GM21423 (cell line): ENCODE measurements around the gene CHST13.

Source experiments
- ATAC-seq: cut with Tn5 transposase; IDR thresholded peaks from one replicate; pipeline ENCODE4 v1.9.1; 2021; ENCODE audit warnings: mild to moderate bottlenecking, moderate library complexity; ENCODE audit not compliant: unreplicated experiment

Gene CHST13

GRCh38 chr3:126523745-126524428 lies at the start of gene CHST13:
Gene CHST13 (plus strand): TSS chr3:126524155. CDS start chr3:126524333, 178 bp downstream.
- ATAC-seq: no peak

GRCh38 chr3:126474498-126475412 lies 49.2 kb upstream of the CHST13 start:
- peak; percentile 21 for ATAC-seq

DNA sequence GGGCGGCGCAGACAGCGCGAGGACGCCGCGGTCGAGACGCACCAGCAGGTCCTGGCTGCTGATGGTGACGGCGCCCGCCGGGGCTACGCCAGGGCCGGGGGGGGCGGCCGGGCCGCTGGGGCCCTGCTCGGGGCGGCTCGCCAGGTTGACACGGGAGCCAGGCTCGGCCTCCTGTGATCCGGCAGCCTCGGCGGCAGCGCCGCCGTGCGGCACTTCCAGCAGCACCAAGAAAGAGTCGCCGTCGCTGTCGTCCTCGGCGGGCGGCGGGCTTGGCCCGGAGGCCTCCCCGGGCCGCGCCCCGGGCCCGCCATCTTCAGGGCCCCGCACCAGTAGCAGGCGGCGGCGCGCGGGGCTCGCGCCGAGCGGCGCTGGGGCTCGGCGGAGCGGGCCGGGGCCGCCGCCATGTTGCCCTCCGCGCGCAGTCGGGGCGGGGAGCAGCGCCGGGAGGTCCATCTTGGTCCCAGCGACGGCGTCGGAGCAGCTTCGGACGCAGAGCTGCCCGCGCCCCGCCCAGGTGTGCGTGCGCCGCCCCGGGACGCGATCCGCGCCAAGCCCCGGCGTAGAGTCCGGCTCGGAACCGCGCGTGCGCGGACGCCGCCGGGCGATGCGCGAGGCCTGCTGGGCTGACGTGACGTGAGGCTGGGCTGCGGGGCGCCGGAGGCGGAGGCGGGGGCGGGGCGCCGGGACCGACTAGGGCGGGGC lies 48.4 kb upstream of the CHST13 start, which contains the start of gene ZXDC:
ZXDC (minus strand) TSS at position 479 of the 702 bp plus-strand sequence; CDS start at position 453, 26 bp downstream.
- ATAC-seq: peak; percentile 82

- peak; percentile 28 for ATAC-seq
Observed at GRCh38 chr3:126476166-126477060, 47.5 kb upstream of the CHST13 start.

- no peak for ATAC-seq
Observed at GRCh38 chr3:126477061-126477380, 46.9 kb upstream of the CHST13 start.

GRCh38 chr3:126478581-126479310 lies 45.2 kb upstream of the CHST13 start:
- no peak for ATAC-seq

DNA sequence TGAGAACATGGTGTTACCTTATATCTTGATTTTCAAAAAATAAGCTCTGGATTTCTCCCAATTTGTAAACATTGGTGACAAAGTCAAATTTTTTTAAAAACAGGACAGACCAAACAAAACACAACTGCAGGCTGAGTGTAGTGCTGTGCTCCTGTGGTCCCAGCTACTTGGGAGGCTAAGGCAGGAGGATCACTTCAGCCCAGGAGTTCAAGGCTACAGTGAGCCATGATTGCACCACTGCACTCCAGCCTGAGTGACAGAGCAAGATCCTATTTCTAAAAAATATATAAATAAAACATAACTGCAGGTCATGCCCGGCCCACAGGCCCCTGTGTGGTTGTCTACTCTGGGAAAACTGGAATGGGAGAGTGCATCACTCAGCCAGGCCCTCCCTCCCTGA lies 44.3 kb upstream of the CHST13 start:
- no peak for ATAC-seq

- ATAC-seq: no peak
Observed at GRCh38 chr3:126480206-126480605, 43.7 kb upstream of the CHST13 start.

DNA sequence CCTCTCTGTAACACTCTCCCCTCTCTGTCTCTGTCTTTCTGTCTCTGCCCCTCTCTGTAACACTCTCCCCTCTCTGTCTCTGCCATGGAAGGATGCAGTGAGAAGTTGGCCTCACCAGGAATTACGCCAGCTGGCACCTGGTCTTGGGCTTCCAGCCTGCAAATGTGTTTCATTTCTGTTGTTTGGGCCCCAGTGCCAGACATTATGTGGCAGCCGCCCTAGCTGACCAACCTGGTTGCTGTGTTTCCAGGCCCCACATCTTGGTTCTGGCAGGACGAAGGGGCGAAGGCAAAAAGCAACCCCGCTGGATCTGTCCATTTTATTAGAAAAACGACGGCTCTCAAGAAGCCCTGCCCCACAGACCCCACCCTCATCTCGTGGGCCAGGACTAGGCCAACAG lies 43.1 kb upstream of the CHST13 start:
- ATAC-seq: no peak

- no peak for ATAC-seq
Observed at GRCh38 chr3:126481808-126482502, 42.0 kb upstream of the CHST13 start.

DNA sequence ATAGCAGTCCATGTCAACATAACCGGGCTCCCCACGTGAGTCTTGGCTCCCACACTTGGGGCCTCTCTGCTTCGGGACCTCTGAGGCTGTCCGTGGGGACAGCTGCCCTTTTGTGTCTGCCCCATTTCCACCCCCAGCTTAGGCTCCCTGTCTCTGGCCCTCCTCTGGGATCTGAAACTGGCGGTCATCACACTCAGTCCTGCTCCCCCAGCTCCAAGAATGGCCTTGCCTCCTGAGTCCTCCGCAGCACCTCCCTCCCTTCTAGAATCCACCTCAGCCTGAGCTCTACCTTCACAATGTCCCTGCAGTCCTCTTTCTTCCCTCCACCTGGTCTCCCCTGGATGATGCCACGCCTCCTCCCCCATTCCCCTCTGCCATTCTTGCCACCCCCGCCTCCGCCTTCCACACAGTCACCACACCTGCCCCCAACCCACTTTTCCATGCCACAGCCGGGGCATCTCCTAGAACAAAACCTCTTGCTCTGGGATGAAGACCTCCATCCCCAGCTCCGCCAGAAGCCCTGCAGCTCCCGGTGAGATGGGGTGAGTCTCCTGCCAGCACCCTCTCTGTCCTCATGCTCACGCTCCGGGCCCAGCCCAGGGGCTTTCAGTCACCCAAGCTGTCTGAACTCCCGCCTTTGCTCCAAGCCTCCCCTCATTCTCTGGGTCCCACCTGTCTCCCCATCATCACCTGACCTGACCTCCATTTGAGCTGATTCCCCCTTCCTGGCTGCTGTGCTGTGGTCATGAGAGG lies 41.3 kb upstream of the CHST13 start:
- no peak for ATAC-seq

DNA sequence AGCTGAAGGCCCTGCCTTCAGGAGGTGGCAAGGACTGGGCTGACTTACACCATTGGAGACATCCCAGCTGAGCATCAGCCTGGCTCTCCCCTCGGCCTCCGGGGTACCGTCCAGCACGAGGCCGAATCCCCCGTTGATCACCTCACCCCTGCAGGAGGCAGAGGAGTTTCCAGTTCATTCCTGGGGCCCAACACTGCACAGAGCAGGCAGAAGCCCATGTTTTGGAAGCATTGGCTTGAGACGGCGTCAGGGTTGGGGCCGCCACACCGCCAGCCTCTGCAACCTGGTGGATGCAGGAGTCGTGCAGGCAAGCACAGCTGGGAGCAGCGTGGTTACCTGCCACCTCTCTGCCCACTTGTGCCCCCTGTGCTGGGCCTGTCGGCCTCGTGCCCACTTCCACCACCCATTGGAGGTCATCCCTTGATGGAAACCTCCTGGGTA lies 40.6 kb upstream of the CHST13 start:
- no peak for ATAC-seq

- ATAC-seq: no peak
Observed at GRCh38 chr3:126484148-126484547, 39.8 kb upstream of the CHST13 start.

DNA sequence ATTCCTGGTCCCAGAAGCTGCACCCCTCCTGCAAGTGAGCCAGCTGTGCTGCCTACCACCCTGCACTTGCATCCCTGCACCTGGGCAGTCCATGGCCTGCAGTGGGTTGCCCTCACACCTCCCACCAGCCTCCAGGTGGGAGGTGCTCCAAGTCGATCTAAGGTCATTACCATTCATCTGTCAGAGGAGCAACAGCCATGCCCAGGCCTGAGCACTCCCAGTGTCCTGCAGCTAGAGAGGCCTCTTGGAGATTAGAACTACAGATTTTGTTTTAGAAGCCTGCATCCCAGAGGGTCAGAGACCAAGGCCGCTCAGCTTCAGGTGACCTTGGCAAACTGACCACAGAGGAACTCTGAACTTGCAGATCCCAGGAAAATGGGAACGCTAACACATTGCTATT lies 39.3 kb upstream of the CHST13 start:
- no peak for ATAC-seq

GRCh38 chr3:126485176-126485897 lies 38.6 kb upstream of the CHST13 start:
- ATAC-seq: no peak

GRCh38 chr3:126485956-126486355 lies 38.0 kb upstream of the CHST13 start:
- no peak for ATAC-seq

DNA sequence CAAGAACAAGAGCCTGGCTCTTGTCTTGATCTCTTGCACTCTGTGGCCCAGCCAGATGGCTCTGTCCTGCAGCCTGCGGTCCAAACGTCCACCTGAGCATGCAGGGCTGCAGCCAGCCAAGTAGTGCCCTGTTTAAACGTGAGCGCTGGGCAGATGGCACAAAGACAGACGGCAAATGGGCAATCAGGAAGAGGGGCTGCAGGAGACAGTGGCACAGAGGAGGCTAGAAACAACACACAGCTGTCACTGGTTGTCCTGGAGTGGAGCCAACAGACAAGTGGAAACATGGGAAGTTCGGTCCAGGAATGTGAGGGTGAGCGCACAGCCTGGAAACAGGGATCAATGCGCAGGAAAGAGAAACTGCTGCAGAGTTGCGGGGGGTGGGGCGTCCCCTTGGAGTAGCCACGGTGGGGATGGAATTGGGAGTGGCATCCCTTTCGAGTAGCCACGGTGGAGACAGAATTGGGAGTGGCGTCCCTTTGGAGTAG lies 37.6 kb upstream of the CHST13 start:
- no peak for ATAC-seq
